ENCODE results near the gene CD93.

DNA sequence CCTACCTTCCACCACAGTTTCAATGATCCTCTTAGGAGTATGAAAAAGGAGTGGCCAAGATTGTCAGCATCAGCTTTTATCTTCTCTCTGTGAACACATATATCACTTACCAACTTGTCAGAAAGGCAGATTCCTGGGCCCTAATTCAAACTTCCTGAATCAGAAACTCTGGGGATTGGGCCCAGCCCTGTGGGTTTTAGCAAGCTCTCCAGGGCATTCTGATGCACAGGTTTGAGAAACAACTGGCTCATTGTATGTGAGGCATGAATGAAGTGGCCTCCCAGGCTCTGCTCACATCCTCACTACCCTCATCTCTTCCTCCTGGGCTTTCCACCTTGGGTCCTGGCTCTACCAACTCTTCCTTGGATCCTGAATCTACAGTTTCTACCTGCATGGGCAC lies 23.5 kb downstream of the CD93 start:
- no peak for TF ChIP-seq POLR2A (IDR thresholded peaks at IDR 0.05)
- TF ChIP-seq, protein P1, sequence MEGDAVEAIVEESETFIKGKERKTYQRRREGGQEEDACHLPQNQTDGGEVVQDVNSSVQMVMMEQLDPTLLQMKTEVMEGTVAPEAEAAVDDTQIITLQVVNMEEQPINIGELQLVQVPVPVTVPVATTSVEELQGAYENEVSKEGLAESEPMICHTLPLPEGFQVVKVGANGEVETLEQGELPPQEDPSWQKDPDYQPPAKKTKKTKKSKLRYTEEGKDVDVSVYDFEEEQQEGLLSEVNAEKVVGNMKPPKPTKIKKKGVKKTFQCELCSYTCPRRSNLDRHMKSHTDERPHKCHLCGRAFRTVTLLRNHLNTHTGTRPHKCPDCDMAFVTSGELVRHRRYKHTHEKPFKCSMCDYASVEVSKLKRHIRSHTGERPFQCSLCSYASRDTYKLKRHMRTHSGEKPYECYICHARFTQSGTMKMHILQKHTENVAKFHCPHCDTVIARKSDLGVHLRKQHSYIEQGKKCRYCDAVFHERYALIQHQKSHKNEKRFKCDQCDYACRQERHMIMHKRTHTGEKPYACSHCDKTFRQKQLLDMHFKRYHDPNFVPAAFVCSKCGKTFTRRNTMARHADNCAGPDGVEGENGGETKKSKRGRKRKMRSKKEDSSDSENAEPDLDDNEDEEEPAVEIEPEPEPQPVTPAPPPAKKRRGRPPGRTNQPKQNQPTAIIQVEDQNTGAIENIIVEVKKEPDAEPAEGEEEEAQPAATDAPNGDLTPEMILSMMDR (IDR thresholded peaks at IDR 0.05) = no peak

Measured in testis (tissue), 2 donors.